Ishikawa (cell line): ENCODE results near the gene FUT1.

Experiments used
- CEBPB ChIP-seq: IDR thresholded peaks from 2 replicates; pipeline ENCODE4 v1.6.1; 2012
- CREB1 ChIP-seq: IDR thresholded peaks from 2 replicates; pipeline ENCODE4 v1.6.1; 2012; ENCODE audit warnings: low read depth
- EGR1 ChIP-seq: IDR thresholded peaks from 2 replicates; pipeline ENCODE4 v1.6.1; 2012
- EP300 ChIP-seq: IDR thresholded peaks from 2 replicates; pipeline ENCODE4 v1.6.1; 2012; ENCODE audit warnings: borderline replicate concordance
- FOXM1 ChIP-seq: IDR thresholded peaks from 2 replicates; pipeline ENCODE4 v1.6.1; 2012; ENCODE audit warnings: low read depth, borderline replicate concordance
- MAX ChIP-seq: IDR thresholded peaks from 2 replicates; pipeline ENCODE4 v1.6.1; 2012
- NFIC ChIP-seq: IDR thresholded peaks from 2 replicates; pipeline ENCODE4 v1.6.1; 2012
- RAD21 ChIP-seq: IDR thresholded peaks from 2 replicates; pipeline ENCODE4 v1.6.1; 2012; ENCODE audit warnings: low read depth
- REST ChIP-seq: IDR thresholded peaks from 2 replicates; pipeline ENCODE4 v1.6.1; 2012; ENCODE audit warnings: low read depth, mild to moderate bottlenecking
- TAF1 ChIP-seq: IDR thresholded peaks from 2 replicates; pipeline ENCODE4 v1.6.1; 2012; ENCODE audit warnings: low read depth, mild to moderate bottlenecking
- TCF12 ChIP-seq: IDR thresholded peaks from 2 replicates; pipeline ENCODE4 v1.6.1; 2012; ENCODE audit warnings: low read depth
- TEAD4 ChIP-seq: IDR thresholded peaks from 2 replicates; pipeline ENCODE4 v1.6.1; 2012
- USF1 ChIP-seq: IDR thresholded peaks from 2 replicates; pipeline ENCODE4 v1.6.1; 2012
- YY1 ChIP-seq: IDR thresholded peaks from 2 replicates; pipeline ENCODE4 v1.6.1; 2012; ENCODE audit warnings: low read depth
- ZBTB7A ChIP-seq: IDR thresholded peaks from 2 replicates; pipeline ENCODE4 v1.6.1; 2012; ENCODE audit warnings: low read depth

Gene FUT1

GRCh38 chr19:48752496-48753365 is at the start of gene FUT1:
Gene FUT1 (minus strand): TSS chr19:48752641. CDS start chr19:48751281, 1,360 bp downstream.
- TF ChIP-seq ZBTB7A: peak; percentile 98
- peak; percentile 78 for TF ChIP-seq YY1
- peak; percentile 43 for TF ChIP-seq EP300
- TF ChIP-seq RAD21: no peak
- TF ChIP-seq MAX: peak; percentile 84
- peak; percentile 18; the same call in 1 of the 2 replicates for TF ChIP-seq TEAD4
- TF ChIP-seq TCF12: peak; percentile 91
- peak; percentile 43; the same call in 1 of the 2 replicates for TF ChIP-seq USF1
- peak; percentile 45; the same call in 1 of the 2 replicates for TF ChIP-seq EGR1
- peak; percentile 17 for TF ChIP-seq TAF1
- no peak for TF ChIP-seq FOXM1
- TF ChIP-seq NFIC: peak; percentile 79
- TF ChIP-seq CEBPB: no peak
- TF ChIP-seq REST: no peak
- peak; percentile 62; the same call in 1 of the 2 replicates for TF ChIP-seq CREB1

GRCh38 chr19:48799358-48800300 is 47.2 kb upstream of the FUT1 start:
- TF ChIP-seq EGR1 (no peak), USF1 (no peak), ZBTB7A (no peak), CREB1 (no peak), EP300 (no peak), RAD21 (no peak), TEAD4 (no peak), MAX (no peak), TAF1 (no peak), TCF12 (no peak), CEBPB (no peak), NFIC (no peak), FOXM1 (no peak), REST (no peak)

- TF ChIP-seq MAX (no peak), NFIC (no peak), CREB1 (no peak), USF1 (no peak), TCF12 (no peak), FOXM1 (no peak), EP300 (no peak), ZBTB7A (no peak), YY1 (no peak), CEBPB (no peak), EGR1 (no peak), TEAD4 (no peak), TAF1 (no peak), RAD21 (no peak), REST (no peak)
These were observed 46.5 kb upstream of the FUT1 start for GRCh38 chr19:48798937-48799336.
